Adipocyte (in vitro differentiated cells): ENCODE measurements around the gene POLD4.
"Not testable (repeated sequence)": the region's sequence is repeated elsewhere in the genome, so short reads cannot be mapped to it uniquely, and the experiment has no call there.

Experiments used
- DNase-seq: peaks from one replicate; pipeline ENCODE4 v3.0.0-alpha.2; 2015; ENCODE audit warnings: low read depth
- H3K27me3 ChIP-seq: replicated peaks from 2 replicates; pipeline ENCODE4 v1.7.0; 2013; ENCODE audit warnings: mild to moderate bottlenecking, low read length, moderate library complexity; ENCODE audit not compliant: control insufficient read depth, insufficient read depth
- H3K36me3 ChIP-seq: 2 replicates; pipeline ENCODE4 v1.7.0; 2013; ENCODE audit warnings: low read length, mild to moderate bottlenecking, moderate library complexity; ENCODE audit not compliant: control insufficient read depth, insufficient read depth, severe bottlenecking
- H3K4me1 ChIP-seq: 2 replicates; pipeline ENCODE4 v1.7.0; 2013; ENCODE audit warnings: mild to moderate bottlenecking, low read length, moderate library complexity; ENCODE audit not compliant: control insufficient read depth, insufficient read depth
- H3K4me3 ChIP-seq: 2 replicates; pipeline ENCODE4 v1.7.0; 2013; ENCODE audit warnings: mild to moderate bottlenecking, low read length, moderate library complexity
- H3K9ac ChIP-seq: 2 replicates; pipeline ENCODE4 v1.7.0; 2013; ENCODE audit warnings: mild to moderate bottlenecking, low read length, moderate library complexity
- H3K9me3 ChIP-seq: 2 replicates; pipeline ENCODE4 v1.7.0; 2013; ENCODE audit warnings: mild to moderate bottlenecking, low read length, moderate library complexity; ENCODE audit not compliant: control insufficient read depth

The POLD4 gene

GRCh38 chr11:67345247-67345919 lies 8.0 kb downstream of the POLD4 start:
- no peaks in the 10 kb centered on the region for H3K27me3 ChIP-seq
- peaks cover 31% of the 10 kb centered on the region for H3K4me1 ChIP-seq
- DNase-seq = no peak
- H3K36me3 ChIP-seq = no peaks in the 10 kb centered on the region
- H3K9ac ChIP-seq = no peak overlapping the region
- H3K4me3 ChIP-seq = no peak overlapping the region
- H3K9me3 ChIP-seq = no peaks in the 10 kb centered on the region

- no peak overlapping the region for H3K9ac ChIP-seq
- no peaks in the 10 kb centered on the region for H3K27me3 ChIP-seq
- H3K4me1 ChIP-seq = peaks cover 21% of the 10 kb centered on the region
- DNase-seq = no peak
- no peaks in the 10 kb centered on the region for H3K9me3 ChIP-seq
- H3K4me3 ChIP-seq = no peak overlapping the region
- no peaks in the 10 kb centered on the region for H3K36me3 ChIP-seq
Observed at GRCh38 chr11:67344264-67344663, 9.1 kb downstream of the POLD4 start.

GRCh38 chr11:67337257-67337656 lies 16.1 kb downstream of the POLD4 start:
- Histone ChIP-seq H3K9me3 (no peaks in the 10 kb centered on the region), H3K4me3 (no peak overlapping the region), H3K4me1 (no peaks in the 10 kb centered on the region), H3K9ac (no peak overlapping the region), H3K36me3 (no peaks in the 10 kb centered on the region), H3K27me3 (no peaks in the 10 kb centered on the region)
- no peak for DNase-seq

DNA sequence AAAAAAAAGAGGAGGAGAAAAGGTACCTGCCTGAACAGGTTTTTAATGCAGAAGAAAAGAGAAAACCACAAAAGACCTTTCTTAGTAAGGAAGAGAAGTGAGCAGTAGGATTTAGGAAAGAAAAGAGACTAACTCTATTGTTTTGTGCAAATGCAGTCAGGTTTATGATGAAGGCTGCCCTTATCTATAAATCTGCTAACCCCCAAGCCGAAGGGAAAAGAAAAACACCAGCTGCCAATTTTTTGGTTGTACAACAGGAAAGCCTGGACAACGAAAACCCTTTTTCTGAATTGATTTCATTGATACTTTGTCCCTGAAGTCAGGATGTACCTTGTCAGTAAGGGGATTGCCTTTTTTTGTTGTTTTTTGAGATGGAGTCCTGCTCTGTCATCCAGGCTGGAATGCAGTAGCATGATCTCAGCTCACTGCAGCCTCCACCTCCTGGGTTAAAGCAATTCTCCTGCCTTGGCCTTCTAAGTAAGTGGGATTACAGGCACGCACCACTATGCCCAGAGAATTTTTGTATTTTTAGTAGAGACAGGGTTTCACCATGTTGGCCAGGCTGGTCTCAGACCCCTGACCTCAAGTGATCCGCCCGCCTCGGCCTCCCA lies 21.2 kb downstream of the POLD4 start:
- DNase-seq = no peak
- Histone ChIP-seq H3K36me3 (no peaks in the 10 kb centered on the region), H3K4me1 (no peaks in the 10 kb centered on the region), H3K9me3 (no peaks in the 10 kb centered on the region), H3K27me3 (no peaks in the 10 kb centered on the region), H3K4me3 (no peak overlapping the region), H3K9ac (no peak overlapping the region)

DNA sequence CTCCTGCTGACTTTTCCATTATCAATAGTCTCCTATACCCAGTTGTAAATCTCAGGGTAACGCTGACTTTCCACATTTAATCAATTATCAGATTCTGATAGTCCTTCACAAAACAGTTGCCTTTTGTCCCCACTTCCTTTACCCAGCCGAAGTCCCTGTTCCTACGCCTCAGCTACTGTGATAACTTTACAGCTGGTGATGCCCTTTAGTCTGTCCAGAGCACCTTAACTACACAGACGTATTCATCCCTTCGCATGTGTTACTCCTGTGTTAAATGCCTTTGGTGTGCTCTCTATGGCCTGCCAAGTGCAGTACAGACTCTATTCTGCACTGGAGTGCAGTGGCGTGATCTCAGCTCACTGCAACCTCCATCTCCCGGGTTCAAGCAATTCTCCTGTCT lies 29.8 kb downstream of the POLD4 start:
- DNase-seq = no peak
- Histone ChIP-seq H3K9me3 (no peaks in the 10 kb centered on the region), H3K27me3 (no peaks in the 10 kb centered on the region), H3K4me1 (peaks cover 2% of the 10 kb centered on the region), H3K36me3 (peaks cover 2% of the 10 kb centered on the region), H3K4me3 (no peak overlapping the region), H3K9ac (no peak overlapping the region)

GRCh38 chr11:67322049-67322448 lies 31.3 kb downstream of the POLD4 start:
- DNase-seq = no peak
- Histone ChIP-seq H3K27me3 (no peaks in the 10 kb centered on the region), H3K4me3 (no peak overlapping the region), H3K4me1 (peaks cover 7% of the 10 kb centered on the region), H3K36me3 (peaks cover 2% of the 10 kb centered on the region), H3K9me3 (no peaks in the 10 kb centered on the region), H3K9ac (no peak overlapping the region)

DNA sequence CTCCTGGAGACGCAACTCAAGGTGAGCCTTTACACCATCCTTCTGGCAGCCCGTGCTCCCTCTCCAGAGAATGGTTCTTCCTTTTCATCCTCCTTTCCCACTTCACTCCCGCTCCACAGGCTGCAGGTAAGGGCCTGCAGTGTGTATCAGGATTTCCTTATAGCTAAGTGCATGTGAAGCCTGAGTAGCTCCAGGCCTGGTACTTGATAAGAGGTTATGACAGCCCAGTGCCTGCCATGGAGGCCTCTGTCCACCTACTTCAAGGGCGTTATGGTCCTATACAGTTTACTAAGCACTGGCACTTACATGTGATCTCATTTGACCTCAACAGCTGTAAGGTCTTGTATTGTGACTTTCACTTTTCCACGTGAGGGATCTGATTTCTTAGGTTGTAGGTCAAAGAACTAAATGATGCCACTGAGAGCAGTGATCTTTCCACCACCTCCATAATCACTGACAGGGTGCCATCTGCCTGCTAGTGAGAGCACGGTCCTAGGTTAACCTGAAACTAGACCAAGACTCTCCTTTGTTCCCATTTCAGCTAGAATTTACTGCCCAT lies 32.0 kb downstream of the POLD4 start:
- DNase-seq = no peak

GRCh38 chr11:67320691-67321090 lies 32.7 kb downstream of the POLD4 start:
- Histone ChIP-seq H3K9ac (no peak overlapping the region), H3K4me3 (no peak overlapping the region), H3K36me3 (no peaks in the 10 kb centered on the region), H3K4me1 (peaks cover 7% of the 10 kb centered on the region), H3K27me3 (no peaks in the 10 kb centered on the region), H3K9me3 (no peaks in the 10 kb centered on the region)
- DNase-seq = no peak

More for the DNA sequence above, 32.0 kb downstream of the POLD4 start:
- Histone ChIP-seq H3K27me3 (no peaks in the 10 kb centered on the region), H3K4me1 (peaks cover 7% of the 10 kb centered on the region), H3K9me3 (no peaks in the 10 kb centered on the region), H3K4me3 (no peak overlapping the region), H3K36me3 (peaks cover 2% of the 10 kb centered on the region), H3K9ac (no peak overlapping the region)

- Histone ChIP-seq H3K4me3 (no peak overlapping the region), H3K27me3 (no peaks in the 10 kb centered on the region), H3K9ac (no peak overlapping the region), H3K4me1 (peaks cover 7% of the 10 kb centered on the region), H3K9me3 (no peaks in the 10 kb centered on the region), H3K36me3 (no peaks in the 10 kb centered on the region)
- DNase-seq = peak; percentile 11
Observed at GRCh38 chr11:67320011-67320410, 33.3 kb downstream of the POLD4 start.

DNA sequence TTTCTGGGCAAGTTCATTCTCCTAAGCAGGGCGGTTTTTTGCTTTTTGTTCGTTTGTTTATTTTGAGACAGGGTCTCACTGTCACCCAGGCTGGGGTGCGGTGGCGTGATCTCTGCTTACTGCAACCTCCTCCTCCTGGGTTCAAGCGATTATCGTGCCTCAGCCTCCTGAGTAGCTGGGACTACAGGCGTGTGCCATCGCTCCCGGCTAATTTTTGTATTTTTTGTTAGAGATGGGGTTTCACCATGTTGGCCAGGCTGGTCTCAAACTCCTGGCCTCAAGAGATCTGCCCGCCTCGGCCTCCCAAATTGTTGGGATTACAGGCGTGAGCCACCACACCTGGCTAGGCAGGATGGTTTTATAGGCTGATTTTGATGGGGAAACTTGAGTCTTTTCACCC lies 34.5 kb downstream of the POLD4 start:
- DNase-seq, H3K9me3 ChIP-seq, H3K4me1 ChIP-seq, H3K27me3 ChIP-seq, H3K36me3 ChIP-seq: not testable (repeated sequence)
- Histone ChIP-seq H3K9ac (peak overlapping the region; percentile 89), H3K4me3 (peak overlapping the region; percentile 98)

- peak; percentile 2 for DNase-seq
- Histone ChIP-seq H3K9me3 (no peaks in the 10 kb centered on the region), H3K27me3 (no peaks in the 10 kb centered on the region), H3K4me1 (peaks cover 7% of the 10 kb centered on the region), H3K36me3 (no peaks in the 10 kb centered on the region), H3K9ac (peak overlapping the region; percentile 89), H3K4me3 (peak overlapping the region; percentile 98)
Observed at GRCh38 chr11:67317888-67318555, 35.3 kb downstream of the POLD4 start.
